SH-SY5Y (cell line): ENCODE measurements around the gene STAT4.

ENCODE experiments used
- GATA2 ChIP-seq: IDR thresholded peaks from 2 replicates; pipeline ENCODE4 v1.6.1; 2011; ENCODE audit warnings: mild to moderate bottlenecking, low read depth, low read length
- GATA3 ChIP-seq: IDR thresholded peaks from 2 replicates; pipeline ENCODE4 v1.6.1; 2011; ENCODE audit warnings: low read depth, mild to moderate bottlenecking, low read length, moderate library complexity

DNA sequence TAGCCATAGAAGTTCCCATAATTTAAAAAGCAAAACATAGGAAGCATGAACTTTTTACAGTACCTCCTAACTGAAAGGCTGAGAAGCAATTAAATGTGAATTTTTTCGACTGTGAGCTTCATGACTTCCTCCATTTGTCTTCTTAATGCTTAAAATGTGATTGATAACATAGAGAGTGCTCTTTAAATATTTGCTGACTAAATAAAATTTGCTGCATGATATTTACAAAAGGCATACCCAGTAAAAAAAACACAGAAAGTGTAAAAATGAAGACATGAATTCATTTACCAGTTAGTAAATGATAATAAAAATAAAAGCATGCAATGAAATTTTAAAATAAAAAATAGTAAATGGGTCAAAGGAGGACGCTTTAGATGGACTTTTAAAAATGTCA is 21.9 kb downstream of the STAT4 start:
- TF ChIP-seq GATA3 (no peak), GATA2 (no peak)
